GM19043 (cell line): ENCODE measurements around the gene PGLYRP4.

ENCODE experiments used
- ATAC-seq: cut with Tn5 transposase; IDR thresholded peaks from one replicate; pipeline ENCODE4 v1.9.1; 2021; ENCODE audit warnings: low read depth; ENCODE audit not compliant: unreplicated experiment

PGLYRP4 gene

DNA sequence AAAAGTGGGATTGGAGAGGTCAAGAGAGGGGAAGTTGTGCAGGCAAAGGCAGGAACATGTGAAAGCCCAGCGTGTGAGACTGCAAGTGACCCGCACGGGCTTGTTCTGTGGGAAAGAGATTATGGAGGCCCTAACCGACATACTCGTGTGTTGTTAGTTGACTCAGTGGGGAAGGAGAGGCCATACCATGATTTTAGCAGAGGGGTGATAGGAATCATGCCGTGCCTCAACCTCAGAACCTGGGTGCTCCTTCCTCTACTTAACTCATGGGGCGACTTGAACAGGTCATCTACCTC lies 55.2 kb downstream of the PGLYRP4 start:
- no peak for ATAC-seq

DNA sequence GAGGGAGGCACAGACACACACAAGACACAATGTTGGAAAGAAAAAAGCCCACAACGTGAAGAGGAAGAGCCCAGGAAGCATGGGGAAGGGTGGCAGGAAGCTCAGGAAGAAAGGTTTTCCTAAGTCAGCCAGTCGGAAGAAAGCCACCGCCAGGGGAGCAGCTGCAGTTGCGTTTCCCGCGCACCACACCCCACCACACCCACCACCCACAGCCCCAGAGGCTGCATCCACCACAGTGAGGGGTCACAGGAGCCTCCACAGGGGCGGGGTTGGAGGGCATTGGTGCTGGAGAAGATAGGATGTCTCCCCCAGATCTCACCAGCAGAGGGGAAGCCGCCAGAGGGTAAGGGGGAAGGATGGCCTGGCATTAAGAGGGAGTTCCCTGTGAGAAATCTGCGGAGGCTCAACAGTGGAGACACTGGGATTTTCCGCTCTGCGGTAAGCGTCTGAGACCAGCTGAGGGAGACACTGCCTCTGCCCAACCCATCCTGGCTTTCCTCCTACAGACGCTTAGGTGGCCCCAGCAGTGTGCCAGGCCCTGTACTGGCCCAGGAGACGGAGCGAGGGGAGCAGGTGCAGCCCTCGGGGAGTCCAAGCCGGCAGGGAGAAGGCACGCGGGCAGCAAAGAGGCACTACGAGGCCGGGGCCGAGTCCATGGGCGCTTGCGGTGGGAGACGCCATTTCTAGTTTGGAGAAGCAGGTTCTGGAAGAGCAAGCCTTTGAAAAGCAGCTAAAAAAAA lies 55.7 kb downstream of the PGLYRP4 start:
- no peak for ATAC-seq

DNA sequence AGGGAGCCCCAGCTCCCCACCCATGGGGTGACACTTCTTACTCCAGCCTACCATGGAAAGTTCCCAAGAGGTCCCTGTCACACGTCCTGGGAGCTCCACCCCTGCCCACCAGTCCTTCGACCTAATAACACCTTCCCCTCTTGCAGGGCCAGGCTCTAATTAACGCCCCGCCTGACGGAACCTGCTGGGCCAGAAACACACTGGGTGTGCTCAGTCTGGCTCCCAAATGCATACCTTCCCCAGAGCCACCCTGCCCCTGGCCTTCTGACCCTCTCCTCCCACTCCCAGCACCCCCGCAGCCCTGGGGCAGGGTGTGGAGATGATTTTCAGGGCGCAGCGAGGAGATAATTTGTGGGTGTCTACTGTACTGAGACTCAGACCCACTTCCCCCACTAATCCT lies 56.5 kb downstream of the PGLYRP4 start:
- ATAC-seq: no peak

DNA sequence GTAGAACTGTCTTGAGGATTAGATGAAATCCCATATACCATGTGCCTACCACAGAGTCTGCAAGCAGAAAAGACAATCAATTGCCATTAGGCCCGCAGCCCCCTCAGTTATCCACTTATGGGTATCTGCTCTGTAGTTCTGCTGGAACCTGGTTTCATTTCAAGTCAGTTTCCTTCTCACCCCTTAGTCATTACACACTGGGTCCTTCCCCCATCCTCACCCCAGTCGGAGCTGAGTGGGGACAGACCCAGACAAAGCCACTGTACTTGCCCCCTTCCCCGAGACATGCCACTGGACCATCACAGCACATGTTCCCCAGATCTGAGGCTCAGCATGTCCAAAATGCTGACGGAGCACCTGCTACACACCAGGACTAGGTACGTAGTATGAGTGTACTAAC lies 57.1 kb downstream of the PGLYRP4 start:
- ATAC-seq: no peak

DNA sequence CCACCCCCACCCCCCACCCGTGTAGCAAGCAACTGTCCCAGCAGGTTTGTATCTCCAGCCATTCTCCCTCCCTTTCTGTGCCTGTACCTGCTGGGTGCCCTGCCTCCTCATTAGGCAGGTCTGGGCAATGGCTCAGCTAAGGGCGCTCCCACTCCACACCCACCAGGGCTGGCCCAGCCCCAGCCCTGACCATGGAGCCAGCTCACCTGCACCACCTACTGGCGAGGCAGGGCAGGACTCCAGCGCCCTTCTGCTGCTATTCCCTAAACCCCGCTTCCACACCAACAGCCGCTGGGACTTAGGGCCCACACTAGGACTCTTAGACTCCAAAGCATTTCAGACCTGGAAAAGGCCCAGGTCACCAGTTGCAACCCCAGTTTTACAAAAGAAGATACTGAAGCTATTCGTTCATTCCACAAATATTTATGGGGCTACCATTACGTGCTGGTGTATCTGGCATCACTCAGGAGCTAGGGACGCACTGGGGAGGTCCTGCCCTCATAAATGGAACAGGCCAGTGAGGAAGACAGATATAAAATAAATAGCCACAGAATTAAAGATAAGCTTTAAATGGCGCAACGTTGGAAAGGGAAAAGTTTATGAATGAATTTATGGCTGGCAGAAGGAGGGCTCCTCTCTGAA lies 59.9 kb downstream of the PGLYRP4 start:
- no peak for ATAC-seq
